Measurements from ENCODE around the gene XAF1. TPM values are rescaled to one million over a fixed set of nuclear protein-coding genes. Genes with fewer than 3 reads are reported as not detected.

The XAF1 gene
- total RNA-seq, 2 donors from 2014 or later = 4.2 to 4.6 TPM

- no peak for DNase-seq
- Histone ChIP-seq H3K27ac (no peak overlapping the region), H3K9me3 (no peaks in the 10 kb centered on the region), H3K4me3 (no peak overlapping the region), H3K4me1 (peaks cover 11% of the 10 kb centered on the region), H3K27me3 (peaks cover 0 to 9% of the 10 kb centered on the region in 2 donors), H3K36me3 (replicated peaks in 1 of 2; ENCODE audit: insufficient read depth in 1 of 2, low read depth in 2 of 2) (no peaks in the 10 kb centered on the region)
- 42 to 49% methylated on average over 7 of the region's 7 CpGs for WGBS, 2 donors
- no peak for ATAC-seq
- intact Hi-C loops (cut with DNase I) = no loop called here
- no peak for TF ChIP-seq POLR2A (IDR thresholded peaks at IDR 0.05)
- TF ChIP-seq CTCF (IDR thresholded peaks at IDR 0.05) = no peak
Observed at GRCh38 chr17:6711081-6711674, 44.7 kb upstream of the XAF1 start.

GRCh38 chr17:6711681-6712057 is 44.2 kb upstream of the XAF1 start:
- ATAC-seq = no peak
- Histone ChIP-seq H3K27me3 (peaks cover 0 to 9% of the 10 kb centered on the region in 2 donors), H3K27ac (no peak overlapping the region), H3K9me3 (no peaks in the 10 kb centered on the region), H3K4me3 (no peak overlapping the region), H3K36me3 (replicated peaks in 1 of 2; ENCODE audit: insufficient read depth in 1 of 2, low read depth in 2 of 2) (no peaks in the 10 kb centered on the region), H3K4me1 (peaks cover 11% of the 10 kb centered on the region)
- no peak for DNase-seq
- 70 to 80% methylated on average over 1 to 2 of the region's 2 CpGs for WGBS, 2 donors
- TF ChIP-seq POLR2A (IDR thresholded peaks at IDR 0.05) = no peak
- no peak for TF ChIP-seq CTCF (IDR thresholded peaks at IDR 0.05)
- intact Hi-C loops (cut with DNase I) = no loop called here

GRCh38 chr17:6712058-6712853 is 43.6 kb upstream of the XAF1 start:
- no peak for ATAC-seq
- H3K4me3 ChIP-seq = no peak overlapping the region
- WGBS, 2 donors = 47 to 56% methylated on average over 8 to 11 of the region's 11 CpGs

GRCh38 chr17:6712854-6713129 is 43.1 kb upstream of the XAF1 start:
- ATAC-seq (no peak), DNase-seq (no peak)
- Histone ChIP-seq H3K36me3 (replicated peaks in 1 of 2; ENCODE audit: insufficient read depth in 1 of 2, low read depth in 2 of 2) (no peaks in the 10 kb centered on the region), H3K27ac (no peak overlapping the region), H3K9me3 (no peaks in the 10 kb centered on the region), H3K27me3 (peaks cover 0 to 9% of the 10 kb centered on the region in 2 donors), H3K4me1 (peaks cover 11% of the 10 kb centered on the region), H3K4me3 (no peak overlapping the region)
- WGBS, 2 donors = 14 to 44% methylated on average over 3 to 14 of the region's 14 CpGs
- intact Hi-C loops (cut with DNase I) = no loop called here
- TF ChIP-seq POLR2A (IDR thresholded peaks at IDR 0.05) = no peak
- TF ChIP-seq CTCF (IDR thresholded peaks at IDR 0.05) = no peak

More at GRCh38 chr17:6712058-6712853, 43.6 kb upstream of the XAF1 start:
- no peak overlapping the region for H3K27ac ChIP-seq
- intact Hi-C loops (cut with DNase I) = no loop called here
- H3K27me3 ChIP-seq = peaks cover 0 to 9% of the 10 kb centered on the region in 2 donors
- no peaks in the 10 kb centered on the region for H3K9me3 ChIP-seq
- H3K4me1 ChIP-seq = peaks cover 11% of the 10 kb centered on the region
- no peaks in the 10 kb centered on the region for H3K36me3 ChIP-seq (replicated peaks in 1 of 2; ENCODE audit: insufficient read depth in 1 of 2, low read depth in 2 of 2)
- no peak for DNase-seq
- no peak for TF ChIP-seq CTCF (IDR thresholded peaks at IDR 0.05)
- TF ChIP-seq POLR2A (IDR thresholded peaks at IDR 0.05) = no peak

Data from body of pancreas (tissue), 4 donors.